ENCODE measurements around the gene SORCS2.

Gene SORCS2

GRCh38 chr4:7630568-7631287 is 438.4 kb downstream of the SORCS2 start:
- peak; percentile 67 for DNase-seq

DNA sequence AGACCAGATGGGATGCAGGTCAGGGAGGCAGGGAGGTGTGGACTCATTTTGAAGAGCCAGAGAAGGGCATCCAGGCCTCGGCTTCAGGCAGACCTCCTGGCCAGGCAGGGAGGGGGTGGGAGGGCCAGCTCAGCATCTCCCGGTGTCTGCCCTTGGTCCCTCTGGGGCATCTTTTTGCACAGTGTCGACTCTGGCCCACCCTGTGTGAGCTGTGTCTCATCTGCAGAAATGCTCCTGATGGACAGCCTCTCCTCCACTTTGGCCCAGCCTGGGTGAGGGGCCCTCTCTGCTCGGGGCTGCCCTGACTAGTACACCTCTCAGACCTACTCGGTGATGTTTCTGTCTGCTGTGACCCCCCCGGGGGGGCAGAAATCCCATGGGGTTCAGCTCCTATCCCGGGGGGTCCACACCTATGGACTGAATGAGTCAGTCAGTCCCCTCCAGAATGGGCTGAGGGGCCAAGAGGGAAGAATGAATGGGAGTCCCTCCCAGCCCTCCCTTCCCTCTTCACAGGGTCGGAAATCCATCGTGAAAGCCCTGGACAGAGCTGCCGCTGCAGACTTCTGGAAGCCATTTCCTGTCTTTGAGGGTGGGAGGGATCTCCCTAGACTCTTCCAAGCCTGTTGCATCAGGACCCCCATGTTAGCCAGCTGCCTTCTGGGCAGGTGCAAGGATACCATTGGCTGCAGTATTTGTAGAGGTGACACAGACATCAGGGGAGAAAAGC is 439.1 kb downstream of the SORCS2 start:
- no peak for DNase-seq

DNA sequence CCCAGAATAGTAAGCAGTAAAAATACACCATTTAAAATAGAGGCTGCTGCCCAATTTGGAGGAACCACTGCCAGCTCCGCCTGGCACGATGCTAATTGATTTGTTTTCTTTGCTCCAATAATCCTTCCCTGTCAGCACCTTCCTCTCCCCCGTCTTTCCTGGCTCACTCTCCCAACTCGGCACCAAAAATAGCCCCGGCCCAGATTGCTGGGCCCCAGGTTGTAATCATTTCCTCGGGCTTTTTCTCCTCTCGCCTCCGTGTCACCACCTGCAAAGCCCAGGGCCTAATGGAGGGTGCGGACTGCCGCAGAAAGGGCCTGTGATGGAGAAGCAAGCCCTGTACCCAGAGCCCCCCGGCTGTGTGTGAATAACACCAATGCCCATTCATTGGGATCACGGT is 440.0 kb downstream of the SORCS2 start:
- DNase-seq, result no peak

GRCh38 chr4:7632971-7633370 is 440.6 kb downstream of the SORCS2 start:
- DNase-seq, result no peak

DNA sequence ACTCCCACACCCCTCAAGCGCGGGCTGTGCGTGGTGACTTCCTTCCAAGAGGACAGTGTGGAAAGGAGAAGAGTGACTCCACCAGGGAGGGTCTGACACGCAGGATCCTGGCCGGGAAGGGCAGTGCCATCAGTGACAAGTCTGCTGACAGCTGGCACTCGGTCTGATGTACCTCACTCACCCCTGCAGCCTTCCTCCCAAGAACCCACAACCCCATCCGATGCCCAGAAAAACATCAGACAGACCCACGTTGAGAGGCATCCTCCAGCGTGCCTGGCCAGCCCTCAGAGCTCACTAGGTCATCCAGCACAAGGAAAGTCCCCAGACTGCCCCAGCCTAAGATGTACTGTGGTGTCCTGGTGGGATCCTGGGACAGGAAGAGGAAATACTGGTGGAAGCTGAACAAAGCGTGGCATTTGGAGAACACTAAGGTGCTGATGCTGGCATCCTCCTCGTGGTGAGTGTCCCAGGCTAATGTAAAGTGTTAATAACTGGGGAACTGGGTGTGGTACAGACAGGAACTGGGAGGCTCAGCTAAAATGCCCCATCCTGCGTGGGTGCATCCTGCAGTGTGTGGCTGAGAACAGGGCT is 442.4 kb downstream of the SORCS2 start:
- DNase-seq, result no peak

GRCh38 chr4:7635445-7636239 is 443.3 kb downstream of the SORCS2 start:
- no peak for DNase-seq

- DNase-seq, result no peak
Measured at GRCh38 chr4:7636240-7636508, 443.8 kb downstream of the SORCS2 start.

DNA sequence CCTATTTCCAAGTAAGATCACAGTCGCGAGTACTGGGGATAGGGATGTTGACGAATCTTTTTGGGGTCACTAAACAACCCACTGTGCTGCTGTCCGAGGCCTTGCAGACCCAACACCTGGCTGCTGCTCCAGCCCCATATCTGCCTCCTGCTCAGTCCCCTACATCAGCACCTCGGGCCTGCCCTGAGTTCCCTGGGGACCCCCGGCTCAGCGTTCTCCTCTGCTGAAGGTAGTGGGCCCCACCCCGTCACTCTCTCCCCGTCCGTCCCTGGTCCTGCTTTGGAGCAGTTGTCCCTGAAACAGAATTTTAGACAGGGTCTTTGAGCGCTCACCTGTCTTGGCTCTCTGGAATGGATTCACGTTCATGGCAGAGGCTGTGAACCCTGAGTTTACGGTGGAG is 444.8 kb downstream of the SORCS2 start:
- no peak for DNase-seq

DNA sequence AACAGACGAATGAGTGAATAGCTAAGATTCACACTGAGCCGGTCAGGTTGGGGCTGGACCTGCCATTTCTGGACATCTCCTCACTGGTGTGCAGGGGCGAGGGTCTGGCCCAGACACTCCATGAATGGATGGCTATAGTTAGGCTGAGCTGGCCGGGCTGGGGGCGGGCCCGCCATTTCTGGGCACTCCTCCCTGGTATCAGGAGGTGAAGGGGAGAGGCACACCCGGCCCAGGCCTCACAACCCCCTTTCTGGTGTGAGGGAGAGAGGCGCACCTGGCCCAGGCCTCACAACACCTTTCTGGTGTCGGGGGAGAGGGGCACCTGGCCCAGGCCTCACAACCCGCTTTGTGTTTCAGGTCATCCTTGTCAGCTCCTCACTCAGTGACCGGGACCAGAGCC is 445.6 kb downstream of the SORCS2 start:
- no peak for DNase-seq

DNA sequence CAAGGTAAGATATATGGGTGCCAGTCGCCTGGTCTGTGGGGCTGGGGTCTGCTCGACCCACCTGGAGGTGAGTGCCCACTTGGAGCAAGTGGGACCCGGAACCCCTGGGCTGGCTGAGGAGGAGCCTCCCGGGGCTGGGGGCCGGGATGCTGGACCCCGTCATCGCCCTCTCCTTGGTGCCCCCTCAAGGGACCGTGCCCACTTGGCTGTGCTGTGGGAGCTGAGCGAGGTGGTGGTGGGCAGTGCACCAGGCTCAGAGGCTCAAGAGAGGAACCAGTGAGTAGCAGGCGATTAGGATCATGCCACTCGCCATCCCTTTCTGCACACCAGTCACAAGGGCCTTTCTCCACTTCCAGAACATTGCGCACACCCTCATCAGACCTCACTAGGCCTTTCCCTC is 446.2 kb downstream of the SORCS2 start:
- no peak for DNase-seq

GRCh38 chr4:7638984-7639789 is 446.8 kb downstream of the SORCS2 start:
- DNase-seq, result no peak

GRCh38 chr4:7640136-7640535 is 447.8 kb downstream of the SORCS2 start:
- DNase-seq, result no peak

DNA sequence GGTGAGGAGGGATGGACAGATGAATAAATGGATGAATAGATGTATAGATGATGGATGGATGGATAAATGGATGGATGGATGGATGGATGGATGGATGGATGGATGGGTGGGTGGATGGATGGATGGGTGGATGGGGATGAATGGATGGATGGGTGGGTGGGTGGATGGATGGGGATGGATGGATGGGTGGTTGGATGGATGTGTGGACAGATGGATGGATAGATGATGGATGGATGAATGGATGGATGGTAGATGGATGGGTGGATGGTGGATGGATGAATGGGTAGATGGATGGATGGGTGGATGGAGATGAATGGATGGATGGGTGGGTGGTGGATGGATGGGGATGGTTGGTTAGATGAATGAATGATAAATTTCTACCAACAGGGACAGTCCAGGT is 449.4 kb downstream of the SORCS2 start:
- DNase-seq, result no peak

DNA sequence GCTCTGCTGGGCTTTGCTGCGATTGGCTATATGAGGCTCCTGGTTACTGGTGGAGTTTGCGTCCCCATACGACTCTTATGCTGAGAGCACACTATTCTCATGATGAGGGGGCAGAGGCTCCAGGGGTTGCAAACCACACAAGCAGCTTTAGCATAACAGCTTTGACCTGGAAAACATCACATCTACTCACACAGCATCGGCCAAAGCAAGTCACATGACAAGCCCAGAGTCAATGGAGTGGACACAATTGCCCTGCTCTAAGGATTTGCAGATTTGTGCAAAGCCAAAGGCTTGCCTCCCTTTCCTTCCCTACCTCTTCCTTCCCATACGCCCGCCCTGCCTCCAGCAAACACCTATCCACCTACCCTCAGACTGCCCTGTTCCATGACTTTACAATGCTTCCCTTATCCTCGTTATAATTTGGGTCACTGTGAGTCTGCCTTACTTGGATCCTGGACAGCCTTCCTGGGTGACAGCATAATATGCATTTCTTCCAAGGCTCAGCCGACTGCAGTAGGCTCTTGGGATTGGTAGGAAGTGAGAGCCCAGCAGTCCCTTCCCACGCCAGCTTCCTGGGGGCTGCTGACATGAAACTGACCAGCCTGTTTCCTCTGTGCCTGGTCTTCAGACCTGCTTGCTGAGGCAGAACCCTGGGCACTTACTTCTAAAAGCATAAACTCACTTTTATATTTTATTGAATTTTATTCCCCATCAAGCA is 450.6 kb downstream of the SORCS2 start:
- DNase-seq, result no peak

DNA sequence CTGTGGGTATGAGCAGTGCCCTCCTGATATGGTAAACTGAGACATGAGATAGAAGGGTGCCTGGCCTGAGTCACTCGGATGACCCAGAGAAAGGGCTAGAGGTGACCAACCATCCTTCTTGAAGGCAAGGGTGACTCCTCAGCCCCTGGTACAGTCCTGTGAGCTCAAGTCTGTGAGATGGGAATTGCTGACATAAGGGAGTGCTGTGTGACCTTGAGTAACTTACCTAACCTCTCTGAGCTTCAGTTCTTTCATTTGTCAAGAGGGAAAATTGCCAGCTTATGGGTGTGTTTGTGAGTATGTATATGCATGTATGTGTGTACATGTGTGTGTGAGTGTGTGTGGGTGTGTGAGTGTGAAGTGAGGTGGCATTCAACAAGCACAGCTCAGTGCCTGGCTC is 452.8 kb downstream of the SORCS2 start:
- DNase-seq, result no peak

- DNase-seq, result no peak
Measured at GRCh38 chr4:7645956-7646355, 453.6 kb downstream of the SORCS2 start.

DNA sequence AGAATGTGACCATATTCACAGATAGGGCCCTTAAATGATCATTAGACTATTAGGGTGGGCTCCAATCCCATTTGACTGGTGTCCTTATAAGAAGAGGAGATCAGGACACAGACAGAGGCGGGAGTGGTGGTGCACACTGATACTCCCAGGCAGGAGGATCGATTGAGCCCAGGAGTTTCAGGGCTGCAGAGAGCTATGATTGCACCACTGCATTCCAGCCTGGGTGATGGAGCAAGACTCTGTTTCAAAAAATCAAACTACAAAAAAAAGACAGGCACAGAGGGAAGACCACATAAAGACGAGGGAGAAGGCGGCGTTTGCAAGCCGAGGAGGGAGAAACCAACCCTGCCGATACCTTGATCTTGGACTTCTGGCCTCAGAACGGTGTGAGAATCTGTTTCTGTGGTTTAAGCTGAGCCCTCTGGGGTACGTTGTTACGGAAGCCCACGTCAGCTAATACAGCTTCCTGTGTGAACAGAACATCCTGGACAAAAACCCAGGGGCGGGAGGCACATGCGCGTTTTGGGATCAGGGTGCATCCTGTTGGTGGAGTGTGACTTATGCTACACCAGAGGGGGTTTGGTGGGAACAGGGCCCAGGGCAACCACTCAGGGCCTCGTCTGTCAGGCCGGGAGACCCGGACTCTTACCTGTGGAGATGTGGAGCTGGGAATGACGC is 454.2 kb downstream of the SORCS2 start:
- DNase-seq, result no peak

GRCh38 chr4:7647186-7647585 is 454.8 kb downstream of the SORCS2 start:
- no peak for DNase-seq

GRCh38 chr4:7647600-7648543 is 455.5 kb downstream of the SORCS2 start:
- DNase-seq, result no peak

All from DMS53 (cell line).